Measurements from ENCODE around the gene SPAG4. TPM values are rescaled to one million over a fixed set of nuclear protein-coding genes. Genes with fewer than 3 reads are reported as not detected.

The SPAG4 gene
- total and polyA plus RNA-seq, 2 experiments from 2014 or later: 2.7 to 2.9 TPM

- H3K36me3 Mint-ChIP-seq (ENCODE audit: low read depth): no peaks in the 10 kb centered on the region
- peaks cover 47% of the 10 kb centered on the region for H3K4me1 Mint-ChIP-seq
- no peaks in the 10 kb centered on the region for H3K27me3 Mint-ChIP-seq (ENCODE audit: insufficient read depth, low read depth, poor library complexity)
- Histone ChIP-seq H3K27me3 (ENCODE audit: insufficient read depth) (no peaks in the 10 kb centered on the region), H3K9me2 (ENCODE audit: insufficient read depth) (no peaks in the 10 kb centered on the region), H3K4me2 (no peak overlapping the region), H3K27ac (ENCODE audit: low read depth) (no peak overlapping the region), H3K4me1 (ENCODE audit: insufficient read depth) (peaks cover 29% of the 10 kb centered on the region; the same call in 1 of the 2 replicates), H3K4me3 (no peak overlapping the region), H3F3A (replicated peaks; ENCODE audit: low read depth) (0 out of 2 replicates have a peak, but pooled peaks cover 3% of the 10 kb centered on the region), H4K20me1 (replicated peaks; ENCODE audit: insufficient read depth) (peaks cover 73% of the 10 kb centered on the region), H2AFZ (no peak overlapping the region), H3K79me2 (replicated peaks; ENCODE audit: insufficient read depth) (peaks cover 99% of the 10 kb centered on the region), H3K36me3 (ENCODE audit: insufficient read depth) (no peaks in the 10 kb centered on the region)
- TF ChIP-seq, protein P1, sequence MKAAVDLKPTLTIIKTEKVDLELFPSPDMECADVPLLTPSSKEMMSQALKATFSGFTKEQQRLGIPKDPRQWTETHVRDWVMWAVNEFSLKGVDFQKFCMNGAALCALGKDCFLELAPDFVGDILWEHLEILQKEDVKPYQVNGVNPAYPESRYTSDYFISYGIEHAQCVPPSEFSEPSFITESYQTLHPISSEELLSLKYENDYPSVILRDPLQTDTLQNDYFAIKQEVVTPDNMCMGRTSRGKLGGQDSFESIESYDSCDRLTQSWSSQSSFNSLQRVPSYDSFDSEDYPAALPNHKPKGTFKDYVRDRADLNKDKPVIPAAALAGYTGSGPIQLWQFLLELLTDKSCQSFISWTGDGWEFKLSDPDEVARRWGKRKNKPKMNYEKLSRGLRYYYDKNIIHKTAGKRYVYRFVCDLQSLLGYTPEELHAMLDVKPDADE (IDR thresholded peaks at IDR 0.05): no peak
- TF ChIP-seq ZNF462 (CRISPR knock-in tag; IDR thresholded peaks at IDR 0.05) (no peak), EZH2phosphoT487 (IDR thresholded peaks at IDR 0.05; ENCODE audit: unreplicated experiment) (no peak), NANOG (IDR thresholded peaks at IDR 0.05; ENCODE audit: borderline replicate concordance) (no peak), STAT1 (IDR thresholded peaks at IDR 0.05; ENCODE audit: unreplicated experiment) (no peak), CREB1 (CRISPR knock-in tag; IDR thresholded peaks at IDR 0.05; ENCODE audit: low read depth) (no peak), REST (IDR thresholded peaks at IDR 0.05; ENCODE audit: unreplicated experiment) (no peak), ZNF331 (CRISPR knock-in tag; IDR thresholded peaks at IDR 0.05; ENCODE audit: low read depth) (no peak), EZH2 (IDR thresholded peaks at IDR 0.05; ENCODE audit: low read depth, unreplicated experiment) (no peak), ZNF114 (CRISPR knock-in tag; IDR thresholded peaks at IDR 0.05) (no peak), JUNB (IDR thresholded peaks at IDR 0.05; ENCODE audit: unreplicated experiment) (no peak), POLR2AphosphoS5 (IDR thresholded peaks at IDR 0.05; ENCODE audit: low read depth) (no peak; the same call in 1 of the 2 replicates)
- TF ChIP-seq, protein P2, sequence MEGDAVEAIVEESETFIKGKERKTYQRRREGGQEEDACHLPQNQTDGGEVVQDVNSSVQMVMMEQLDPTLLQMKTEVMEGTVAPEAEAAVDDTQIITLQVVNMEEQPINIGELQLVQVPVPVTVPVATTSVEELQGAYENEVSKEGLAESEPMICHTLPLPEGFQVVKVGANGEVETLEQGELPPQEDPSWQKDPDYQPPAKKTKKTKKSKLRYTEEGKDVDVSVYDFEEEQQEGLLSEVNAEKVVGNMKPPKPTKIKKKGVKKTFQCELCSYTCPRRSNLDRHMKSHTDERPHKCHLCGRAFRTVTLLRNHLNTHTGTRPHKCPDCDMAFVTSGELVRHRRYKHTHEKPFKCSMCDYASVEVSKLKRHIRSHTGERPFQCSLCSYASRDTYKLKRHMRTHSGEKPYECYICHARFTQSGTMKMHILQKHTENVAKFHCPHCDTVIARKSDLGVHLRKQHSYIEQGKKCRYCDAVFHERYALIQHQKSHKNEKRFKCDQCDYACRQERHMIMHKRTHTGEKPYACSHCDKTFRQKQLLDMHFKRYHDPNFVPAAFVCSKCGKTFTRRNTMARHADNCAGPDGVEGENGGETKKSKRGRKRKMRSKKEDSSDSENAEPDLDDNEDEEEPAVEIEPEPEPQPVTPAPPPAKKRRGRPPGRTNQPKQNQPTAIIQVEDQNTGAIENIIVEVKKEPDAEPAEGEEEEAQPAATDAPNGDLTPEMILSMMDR (conservative IDR thresholded peaks at IDR 0.05; ENCODE audit: low read depth in 2 of 2): no peak
- no peak overlapping the region for H3K4me3 Mint-ChIP-seq
- H3K27ac Mint-ChIP-seq: no peak overlapping the region
- DNase-seq (ENCODE audit: low spot score) (no peak), ATAC-seq (no peak)
- no peaks in the 10 kb centered on the region for H3K9me3 Mint-ChIP-seq
These were observed 27.4 kb downstream of the SPAG4 start for GRCh38 chr20:35643045-35643444.
